ENCODE measurements around the gene PAPPA.

Gene PAPPA

GRCh38 chr9:116152941-116153764 lies 438 bp upstream of the PAPPA start:
- DNase-seq, result no peak

GRCh38 chr9:116154334-116154975 lies 864 bp downstream of the PAPPA start:
- no peak for DNase-seq

GRCh38 chr9:116154976-116155697 lies 1.5 kb downstream of the PAPPA start:
- no peak for DNase-seq

- no peak for DNase-seq
Observed at GRCh38 chr9:116155698-116156039, 2.1 kb downstream of the PAPPA start.

- DNase-seq, result no peak
Observed at GRCh38 chr9:116156621-116157314, 3.2 kb downstream of the PAPPA start.

- DNase-seq, result no peak
Observed at GRCh38 chr9:116157436-116158138, 4.0 kb downstream of the PAPPA start.

GRCh38 chr9:116160676-116161571 lies 7.3 kb downstream of the PAPPA start:
- no peak for DNase-seq

GRCh38 chr9:116162241-116162781 lies 8.7 kb downstream of the PAPPA start:
- DNase-seq, result no peak

- peak; percentile 8 for DNase-seq
Observed at GRCh38 chr9:116163293-116164055, 9.9 kb downstream of the PAPPA start.

GRCh38 chr9:116165912-116166311 lies 12.3 kb downstream of the PAPPA start:
- no peak for DNase-seq

GRCh38 chr9:116166713-116167112 lies 13.1 kb downstream of the PAPPA start:
- DNase-seq, result no peak

- no peak for DNase-seq
Observed at GRCh38 chr9:116168231-116168630, 14.6 kb downstream of the PAPPA start.

GRCh38 chr9:116172216-116172615 lies 18.6 kb downstream of the PAPPA start:
- no peak for DNase-seq

GRCh38 chr9:116174347-116174746 lies 20.8 kb downstream of the PAPPA start:
- no peak for DNase-seq

GRCh38 chr9:116175614-116176013 lies 22.0 kb downstream of the PAPPA start:
- DNase-seq, result no peak

GRCh38 chr9:116178481-116179211 lies 25.1 kb downstream of the PAPPA start:
- no peak for DNase-seq

- DNase-seq, result no peak
Observed at GRCh38 chr9:116179568-116179967, 26.0 kb downstream of the PAPPA start.

- no peak for DNase-seq
Observed at GRCh38 chr9:116181853-116182610, 28.4 kb downstream of the PAPPA start.

- no peak for DNase-seq
Observed at GRCh38 chr9:116182876-116183275, 29.3 kb downstream of the PAPPA start.

Data from RPMI8226 (cell line).